NCI-H2227 (cell line): ENCODE measurements around the gene TRIM22.
"Not testable (repeated sequence)": the region's sequence is repeated elsewhere in the genome, so short reads cannot be mapped to it uniquely, and the experiment has no call there.

Experiments used
- DNase-seq: peaks from one replicate; lab custom pipeline; 2025; ENCODE audit not compliant: unreplicated experiment; lab: John Stamatoyannopoulos, UW

TRIM22 gene

GRCh38 chr11:5690736-5691135, 1.1 kb downstream of the TRIM22 start:
- no peak for DNase-seq

GRCh38 chr11:5691238-5691963, 1.8 kb downstream of the TRIM22 start:
- not testable (repeated sequence) for DNase-seq

- no peak for DNase-seq
Measured at GRCh38 chr11:5691964-5692361, 2.4 kb downstream of the TRIM22 start.

DNA sequence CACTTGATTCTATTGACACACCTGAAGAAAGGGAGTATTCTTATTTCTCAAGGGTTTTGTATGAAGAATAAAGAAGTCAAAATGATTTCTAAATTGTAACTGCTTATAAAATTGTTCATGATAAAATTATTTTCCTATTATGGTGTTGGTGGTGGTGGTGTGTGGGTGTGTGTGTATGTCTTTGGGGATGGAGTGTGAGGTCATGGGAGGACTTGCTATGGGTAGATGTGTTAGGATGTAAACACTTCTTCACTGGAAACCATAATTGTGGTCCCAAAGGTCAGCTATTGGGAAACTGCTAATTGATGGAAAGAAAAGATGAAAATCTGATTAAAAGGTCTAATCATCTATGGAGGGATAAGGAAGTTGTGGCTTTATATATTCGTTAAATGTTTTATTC, 5.1 kb downstream of the TRIM22 start:
- DNase-seq: no peak

DNA sequence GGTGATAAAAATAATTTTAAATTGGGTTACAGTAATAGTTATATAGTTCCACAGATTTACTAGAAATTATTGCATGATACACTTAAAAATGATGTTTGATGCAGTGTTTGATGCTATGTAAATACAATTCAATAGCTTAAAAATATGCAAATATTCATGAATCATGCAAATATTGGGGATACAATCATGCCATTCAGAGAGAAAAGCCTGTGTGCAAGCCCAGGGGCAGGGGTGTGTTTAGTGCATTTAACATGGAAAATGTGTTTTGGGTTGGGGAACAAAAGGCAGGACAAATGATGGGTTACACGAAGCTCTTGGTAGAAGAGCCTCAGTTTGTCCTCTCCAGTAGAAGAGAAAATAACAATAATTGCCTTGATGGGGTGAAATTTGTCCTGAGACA, 6.0 kb downstream of the TRIM22 start:
- no peak for DNase-seq

DNA sequence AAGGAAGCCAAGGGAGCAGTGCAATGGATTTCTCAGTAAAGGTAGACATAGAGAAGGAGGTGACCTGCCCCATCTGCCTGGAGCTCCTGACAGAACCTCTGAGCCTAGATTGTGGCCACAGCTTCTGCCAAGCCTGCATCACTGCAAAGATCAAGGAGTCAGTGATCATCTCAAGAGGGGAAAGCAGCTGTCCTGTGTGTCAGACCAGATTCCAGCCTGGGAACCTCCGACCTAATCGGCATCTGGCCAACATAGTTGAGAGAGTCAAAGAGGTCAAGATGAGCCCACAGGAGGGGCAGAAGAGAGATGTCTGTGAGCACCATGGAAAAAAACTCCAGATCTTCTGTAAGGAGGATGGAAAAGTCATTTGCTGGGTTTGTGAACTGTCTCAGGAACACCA, 6.6 kb downstream of the TRIM22 start:
- no peak for DNase-seq

DNA sequence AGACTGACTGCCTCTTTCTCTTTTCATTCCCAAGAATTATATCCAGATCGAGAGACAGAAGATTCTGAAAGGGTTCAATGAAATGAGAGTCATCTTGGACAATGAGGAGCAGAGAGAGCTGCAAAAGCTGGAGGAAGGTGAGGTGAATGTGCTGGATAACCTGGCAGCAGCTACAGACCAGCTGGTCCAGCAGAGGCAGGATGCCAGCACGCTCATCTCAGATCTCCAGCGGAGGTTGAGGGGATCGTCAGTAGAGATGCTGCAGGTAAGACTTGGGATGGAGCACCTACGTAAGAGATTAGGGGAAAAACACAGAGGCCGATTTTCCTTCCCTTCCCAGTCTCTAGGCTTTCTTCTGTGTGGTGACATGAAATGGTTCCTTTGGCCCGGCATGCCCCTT, 8.7 kb downstream of the TRIM22 start:
- DNase-seq: no peak

DNA sequence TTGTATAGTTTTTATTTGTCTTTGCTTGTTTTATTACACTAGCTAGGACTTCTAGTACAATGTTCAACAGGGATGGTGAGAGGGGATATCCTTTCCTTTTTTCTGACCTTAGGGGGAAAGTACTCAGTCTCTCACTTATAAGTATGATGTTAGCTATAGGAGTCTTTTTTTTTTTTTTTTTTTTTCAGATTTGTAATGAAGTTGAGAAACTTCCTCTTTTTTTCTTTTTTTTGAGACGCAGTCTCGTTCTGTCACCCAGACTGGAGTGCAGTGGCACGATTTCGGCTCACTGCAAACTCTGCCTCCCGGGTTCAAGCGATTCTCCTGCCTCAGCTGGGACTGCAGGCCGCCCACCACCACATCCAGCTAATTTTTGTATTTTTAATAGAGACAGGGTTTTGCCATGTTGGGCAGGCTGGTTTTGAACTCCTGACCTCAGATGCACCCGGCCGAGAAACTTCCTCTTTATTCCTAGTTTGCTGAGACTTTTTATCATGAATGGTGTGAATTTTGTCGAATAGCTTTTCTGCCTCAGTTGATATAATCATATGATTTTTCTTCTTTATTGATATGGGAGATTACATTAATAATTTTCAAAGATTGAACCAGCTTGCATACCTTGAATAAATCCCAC, 10.9 kb downstream of the TRIM22 start:
- no peak for DNase-seq

- no peak for DNase-seq
Measured at GRCh38 chr11:5701055-5701577, 11.5 kb downstream of the TRIM22 start.

DNA sequence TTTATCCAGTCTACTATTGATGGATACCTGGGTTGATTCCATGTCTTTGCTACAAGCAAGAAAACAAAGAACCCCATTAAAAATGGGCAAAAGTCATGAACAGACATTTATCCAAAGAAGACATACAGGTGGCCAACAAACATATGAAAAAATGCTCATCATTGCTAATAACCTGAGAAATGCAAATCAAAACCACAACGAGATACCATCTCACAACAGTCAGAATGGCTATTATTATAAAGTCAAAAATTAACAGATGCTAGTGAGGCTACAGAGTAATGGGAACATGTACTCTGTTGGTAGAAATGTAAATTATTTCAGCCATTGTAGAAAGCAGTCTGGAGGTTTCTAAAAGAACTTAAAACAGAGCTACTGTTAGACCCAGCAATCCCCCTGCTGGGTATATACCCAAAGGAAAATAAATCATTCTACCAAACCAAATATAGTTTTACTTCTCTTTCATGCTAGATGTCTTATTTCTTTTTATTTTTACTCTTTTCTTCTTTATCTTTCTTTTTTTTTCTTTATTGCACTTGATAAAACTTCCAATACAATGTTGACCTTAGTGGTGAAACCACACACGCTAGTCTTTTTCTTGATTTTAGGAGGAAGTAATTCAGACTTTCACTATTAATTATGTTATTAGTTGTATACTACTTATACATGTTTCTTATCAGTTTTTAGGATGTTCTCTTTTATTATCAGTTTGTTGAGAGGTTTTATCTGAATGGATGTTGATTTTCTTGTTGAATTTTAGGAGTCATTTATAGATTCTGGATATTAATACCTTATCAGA, 14.3 kb downstream of the TRIM22 start:
- no peak for DNase-seq

GRCh38 chr11:5705688-5706087, 16.1 kb downstream of the TRIM22 start:
- DNase-seq: no peak

DNA sequence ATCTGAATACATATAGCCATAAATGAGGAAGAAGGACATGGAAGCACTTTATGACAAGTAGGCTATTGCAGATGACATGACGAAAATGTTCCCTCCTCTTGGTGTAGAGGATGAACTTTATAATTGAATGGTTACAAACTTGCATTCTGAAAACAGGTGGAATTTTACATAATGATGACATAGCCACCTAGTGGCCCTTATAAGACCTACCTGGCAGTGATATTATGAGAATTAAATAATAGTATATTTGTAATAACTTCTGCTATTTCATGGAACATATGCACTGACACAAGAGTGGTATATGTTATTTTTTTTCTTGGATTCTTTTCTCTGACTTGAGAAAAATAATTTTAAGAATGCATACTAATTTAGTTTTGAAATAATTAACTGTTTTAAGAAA, 22.9 kb downstream of the TRIM22 start:
- no peak for DNase-seq

GRCh38 chr11:5713695-5714094, 24.1 kb downstream of the TRIM22 start:
- no peak for DNase-seq

GRCh38 chr11:5716518-5716917, 26.9 kb downstream of the TRIM22 start:
- not testable (repeated sequence) for DNase-seq

DNA sequence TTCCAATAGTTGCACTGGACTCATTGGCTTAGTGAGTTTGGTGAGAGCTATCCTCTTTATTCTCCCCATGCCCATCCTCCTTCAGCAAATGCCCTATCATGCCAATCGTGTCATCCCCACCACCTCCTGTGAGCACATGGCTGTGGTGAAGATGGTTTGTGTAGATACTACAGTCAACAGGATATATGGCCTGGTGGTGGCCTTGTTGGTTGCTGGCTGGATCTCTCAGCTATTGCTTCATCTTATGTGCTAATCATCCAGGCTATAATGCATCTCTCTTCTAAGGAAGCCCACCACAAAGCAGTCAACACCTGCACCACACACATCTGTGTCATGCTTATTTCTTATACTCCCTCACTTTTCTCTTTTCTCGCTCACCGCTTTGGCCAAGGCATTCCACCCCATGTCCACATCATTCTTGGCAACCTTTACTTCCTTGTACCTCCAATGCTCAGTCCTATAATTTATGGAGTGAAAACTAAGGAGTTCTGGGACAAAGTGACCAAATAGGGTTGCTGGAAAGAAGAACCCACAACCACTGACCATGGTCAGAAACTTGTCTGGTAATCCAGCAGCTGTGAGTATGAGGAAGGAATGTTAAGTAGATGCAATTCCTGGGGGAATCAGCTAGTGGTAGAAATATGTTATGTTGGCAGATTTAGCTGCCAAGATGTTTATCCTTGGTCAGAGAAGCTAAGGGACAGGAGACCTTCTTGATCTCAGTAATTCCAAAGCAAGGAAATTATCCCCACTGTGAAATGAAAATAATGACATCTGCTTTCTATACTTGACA, 30.3 kb downstream of the TRIM22 start:
- DNase-seq: no peak

GRCh38 chr11:5722622-5723021, 33.0 kb downstream of the TRIM22 start:
- DNase-seq: no peak

DNA sequence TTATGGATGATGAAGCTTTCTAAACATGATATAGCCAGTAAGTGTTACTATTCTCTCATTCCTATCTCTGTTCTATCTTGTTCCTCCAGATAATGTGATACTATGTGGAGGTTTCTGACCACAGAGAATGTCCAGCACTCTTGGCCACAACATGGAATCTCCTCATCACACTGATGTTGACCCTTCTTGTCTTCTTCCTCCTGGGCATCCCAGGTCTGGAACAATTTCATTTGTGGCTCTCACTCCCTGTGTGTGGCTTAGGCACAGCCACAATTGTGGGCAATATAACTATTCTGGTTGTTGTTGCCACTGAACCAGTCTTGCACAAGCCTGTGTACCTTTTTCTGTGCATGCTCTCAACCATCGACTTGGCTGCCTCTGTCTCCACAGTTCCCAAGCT, 36.8 kb downstream of the TRIM22 start:
- no peak for DNase-seq

DNA sequence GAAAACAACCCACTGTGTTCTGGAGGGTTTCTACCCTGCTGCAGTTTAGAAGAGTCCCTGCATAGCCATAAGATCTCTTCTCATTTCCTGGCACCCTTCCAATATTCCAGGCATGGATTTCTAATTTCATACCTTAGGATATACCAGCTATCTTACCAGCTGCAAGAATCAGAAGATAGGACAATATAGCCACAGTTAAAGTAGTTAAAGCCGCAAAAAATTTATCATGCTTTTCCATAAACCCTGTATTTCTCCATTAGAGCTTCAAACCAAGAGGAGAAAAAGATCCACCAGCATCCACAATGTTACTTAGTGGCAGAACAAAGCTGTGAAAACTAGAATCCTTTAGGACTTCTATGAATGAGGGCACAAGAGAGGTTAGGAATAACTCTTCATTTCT, 38.1 kb downstream of the TRIM22 start:
- DNase-seq: no peak

GRCh38 chr11:5736396-5736795, 46.8 kb downstream of the TRIM22 start, which contains the start of gene OR56B1:
Gene OR56B1, plus strand, starts transcription at chr11:5736448. Its CDS starts 69 bp downstream, at chr11:5736517.
- no peak for DNase-seq

GRCh38 chr11:5737091-5737490, 47.5 kb downstream of the TRIM22 start:
- DNase-seq: no peak
